Breast epithelium (tissue), 4 donors: ENCODE measurements around the gene LAGE3. TPM values are rescaled to one million over a fixed set of nuclear protein-coding genes. Genes with fewer than 3 reads are reported as not detected.
"Not testable (repeated sequence)": the region's sequence is repeated elsewhere in the genome, so short reads cannot be mapped to it uniquely, and the experiment has no call there.

Experiments used
- DNase-seq, 2 donors: peaks; one replicate each; pipeline ENCODE4 v3.0.0-alpha.2; 2019; ENCODE audit warnings: low spot score in 2 of 2
- H3K27ac ChIP-seq, 2 donors: fragments of 200-600 bp; sonication (generic) in 1 of 2; one replicate each; pipeline ENCODE4 v1.5.1; 2016 to 2019; ENCODE audit warnings: mild to moderate bottlenecking in 1 of 2
- H3K27me3 ChIP-seq, 2 donors: fragments of 200-600 bp; sonication (generic) in 1 of 2; one replicate each; pipeline versions ENCODE4 v1.5.1 to v1.6.0; 2017 to 2019; ENCODE audit warnings: control low read depth in 1 of 2, mild to moderate bottlenecking in 1 of 2
- H3K36me3 ChIP-seq: fragments of 200-600 bp; one replicate; pipeline ENCODE4 v1.5.1; 2019
- H3K4me1 ChIP-seq, 2 donors: fragments of 200-600 bp; sonication (generic); one replicate each; pipeline ENCODE4 v1.5.1; 2016 to 2019; ENCODE audit warnings: control low read depth in 1 of 2
- H3K4me3 ChIP-seq, 3 donors: fragments of 200-600 bp; sonication (generic); 1 replicate in 2 of 3; 2 replicates in 1 of 3; pipeline ENCODE4 v1.5.1; 2016 to 2019; ENCODE audit warnings: mild to moderate bottlenecking in 3 of 3, moderate library complexity in 2 of 3
- H3K9me3 ChIP-seq, 2 donors: fragments of 200-600 bp; sonication (generic) in 1 of 2; one replicate each; pipeline ENCODE4 v1.5.1; 2016 to 2019; ENCODE audit warnings: control low read depth in 1 of 2
- CTCF ChIP-seq, 3 donors: fragments of 450-650 bp; IDR thresholded peaks; one replicate each; pipeline ENCODE4 v1.5.1; 2016 to 2017; ENCODE audit warnings: antibody characterized with exemption in 3 of 3, mild to moderate bottlenecking in 3 of 3, moderate library complexity in 3 of 3
- POLR2A ChIP-seq: fragments of 450-650 bp; IDR thresholded peaks from one replicate; pipeline ENCODE4 v1.6.1; 2016; ENCODE audit warnings: antibody characterized with exemption, mild to moderate bottlenecking, moderate library complexity
- POLR2AphosphoS5 ChIP-seq, 3 donors: sonication (generic); formaldehyde crosslinking; IDR thresholded peaks; one replicate each; pipeline ENCODE4 v1.6.1; 2017; ENCODE audit warnings: antibody characterized with exemption in 3 of 3
- intact Hi-C: fragments of 100-400 bp; cut with DNase I; formaldehyde crosslinking; loops from one replicate; pipeline ENCODE4 v1.15.1; 2023; ENCODE audit warnings: low total_unique reads
- total RNA-seq, 3 donors: library from RNA; depleted of rRNA; stranded (reverse); fragments of >200 nt; gene quantifications; one replicate each; pipeline ENCODE4 v1.1.0, GENCODE V29; 2016

The LAGE3 gene
- total RNA-seq, 3 donors from 2014 or later, result 21.1 to 38.0 (median 28.8) TPM

- Histone ChIP-seq H3K27me3 (peaks cover 0 to 41% of the 10 kb centered on the region in 2 donors), H3K4me1 (no peaks in the 10 kb centered on the region), H3K4me3 (no peak overlapping the region), H3K36me3 (no peaks in the 10 kb centered on the region), H3K9me3 (peaks cover 0 to 11% of the 10 kb centered on the region in 2 donors), H3K27ac (no peak overlapping the region)
- DNase-seq, result no peak
- intact Hi-C loops, result no loop called here
- TF ChIP-seq POLR2A (no peak), CTCF (IDR thresholded peaks at IDR 0.05) (no peak), POLR2AphosphoS5 (IDR thresholded peaks at IDR 0.05) (no peak)
Measured at GRCh38 chrX:154506483-154507332, 27.6 kb upstream of the LAGE3 start.

- no peak for DNase-seq
- Histone ChIP-seq H3K9me3 (peaks cover 0 to 11% of the 10 kb centered on the region in 2 donors), H3K27ac (no peak overlapping the region), H3K27me3 (peaks cover 0 to 37% of the 10 kb centered on the region in 2 donors), H3K36me3 (no peaks in the 10 kb centered on the region), H3K4me3 (no peak overlapping the region), H3K4me1 (no peaks in the 10 kb centered on the region)
- no peak for TF ChIP-seq POLR2A
- TF ChIP-seq CTCF (IDR thresholded peaks at IDR 0.05), result no peak
- no peak for TF ChIP-seq POLR2AphosphoS5 (IDR thresholded peaks at IDR 0.05)
- intact Hi-C loops, result no loop called here
Measured at GRCh38 chrX:154505734-154506133, 26.7 kb upstream of the LAGE3 start.

- DNase-seq, result no peak
- intact Hi-C loops, result no loop called here
- H3K27ac ChIP-seq, result no peak overlapping the region
- H3K4me3 ChIP-seq, result no peak overlapping the region
- peaks cover 0 to 32% of the 10 kb centered on the region in 2 donors for H3K27me3 ChIP-seq
- H3K4me1 ChIP-seq, result no peaks in the 10 kb centered on the region
- H3K9me3 ChIP-seq, result no peaks in the 10 kb centered on the region
- no peaks in the 10 kb centered on the region for H3K36me3 ChIP-seq
- TF ChIP-seq POLR2A, result no peak
- no peak for TF ChIP-seq CTCF (IDR thresholded peaks at IDR 0.05)
- no peak for TF ChIP-seq POLR2AphosphoS5 (IDR thresholded peaks at IDR 0.05)
Measured at GRCh38 chrX:154502989-154503388, 23.9 kb upstream of the LAGE3 start.

- Histone ChIP-seq H3K4me1 (no peaks in the 10 kb centered on the region), H3K9me3 (no peaks in the 10 kb centered on the region), H3K27ac (no peak overlapping the region), H3K36me3 (no peaks in the 10 kb centered on the region), H3K4me3 (no peak overlapping the region), H3K27me3 (peaks cover 0 to 24% of the 10 kb centered on the region in 2 donors)
- no peak for DNase-seq
- intact Hi-C loops, result no loop called here
- no peak for TF ChIP-seq CTCF (IDR thresholded peaks at IDR 0.05)
- TF ChIP-seq POLR2A, result no peak
- TF ChIP-seq POLR2AphosphoS5 (IDR thresholded peaks at IDR 0.05), result no peak
Measured at GRCh38 chrX:154502098-154502497, 23.0 kb upstream of the LAGE3 start.

GRCh38 chrX:154501423-154501822 lies 22.3 kb upstream of the LAGE3 start:
- H3K4me3 ChIP-seq, H3K9me3 ChIP-seq, H3K27ac ChIP-seq, H3K4me1 ChIP-seq, intact Hi-C loops, DNase-seq, H3K36me3 ChIP-seq: not testable (repeated sequence)
- H3K27me3 ChIP-seq, result peaks cover 0 to 17% of the 10 kb centered on the region in 2 donors

- intact Hi-C loops, H3K27me3 ChIP-seq, H3K4me1 ChIP-seq, H3K4me3 ChIP-seq, DNase-seq, H3K27ac ChIP-seq, H3K9me3 ChIP-seq, H3K36me3 ChIP-seq: not testable (repeated sequence)
Measured at GRCh38 chrX:154496591-154497137, 17.6 kb upstream of the LAGE3 start.
